Psoas muscle (tissue), 8 donors: ENCODE results near the gene CPTP. TPM values are rescaled to one million over a fixed set of nuclear protein-coding genes. Genes with fewer than 3 reads are reported as not detected.
"Not testable (repeated sequence)": the region's sequence is repeated elsewhere in the genome, so short reads cannot be mapped to it uniquely, and the experiment has no call there.

ENCODE experiments used
- ATAC-seq, 4 donors: fragments of 200-7000 bp; cut with Tn5 transposase; one replicate each; pipeline ENCODE4 v1.9.1; 2020; ENCODE audit warnings: moderate library complexity in 3 of 4, mild to moderate bottlenecking in 2 of 4
- DNase-seq, 2 donors: peaks; one replicate each; pipeline ENCODE4 v3.0.0-alpha.2; 2020
- H3K27ac ChIP-seq: fragments of 200-600 bp; one replicate; pipeline ENCODE4 v1.8.0; 2022
- H3K27me3 ChIP-seq, 3 donors: fragments of 200-600 bp in 1 of 3; one replicate each; pipeline versions ENCODE4 v1.6.1 to v1.8.0; 2013 to 2022; ENCODE audit warnings: low read length in 2 of 3, mild to moderate bottlenecking in 2 of 3, moderate library complexity in 1 of 3; ENCODE audit not compliant: insufficient read depth in 3 of 3
- H3K36me3 ChIP-seq, 2 donors: fragments of 200-600 bp in 1 of 2; one replicate each; pipeline versions ENCODE4 v1.6.1 to v1.8.0; 2013 to 2022; ENCODE audit warnings: low read depth in 1 of 2, mild to moderate bottlenecking in 1 of 2, moderate library complexity in 1 of 2; ENCODE audit not compliant: insufficient read depth in 1 of 2
- H3K4me1 ChIP-seq: fragments of 200-600 bp; one replicate; pipeline ENCODE4 v1.8.0; 2022
- H3K4me3 ChIP-seq: fragments of 200-600 bp; one replicate; pipeline ENCODE4 v1.8.0; 2022; ENCODE audit warnings: mild to moderate bottlenecking
- H3K9me3 ChIP-seq: fragments of 200-600 bp; one replicate; pipeline ENCODE4 v1.8.0; 2022
- WGBS, 3 donors: extraction: QIAGEN DNeasy Blood & Tissue Kit; methylation state at CpG; one replicate each; pipeline versions ENCODE4 v1.1.6 to v1.1.7; 2013; 5-methylcytosine and 5-hydroxymethylcytosine counted together
- intact Hi-C, 2 donors: fragments of 100-400 bp; cut with DNase I; formaldehyde crosslinking; loops; one replicate each; pipeline versions ENCODE4 v1.11.0 to v1.14.2; 2022
- polyA plus RNA-seq, 3 donors: library from polyadenylated mRNA; stranded (reverse); fragments of 200-250 nt; gene quantifications; one replicate each; pipeline ENCODE4 v1.2.3, GENCODE V29; 2013
- total RNA-seq, 4 donors: library from RNA; stranded (reverse); fragmentation: NEBNext Ultra II Directional in 2 of 4; extraction: Animal tissue kit (Norgen Biotek cat#: 25700) in 2 of 4; gene quantifications; one replicate each; pipeline versions ENCODE4 v1.2.1 to v1.2.4, GENCODE V29; 2021 to 2023
- TF ChIP-seq, protein P1 (sequence below): fragments of 200-600 bp; IDR thresholded peaks from one replicate; pipeline ENCODE4 v1.8.0; 2022; ENCODE audit warnings: antibody characterized with exemption
- donor health status: healthy with polysubstance abuse.
- donor health status: DM: no; HTN: no; CAD: no; lungs with moderate emphysema.
- donor health status: Bipolar disorder and iron deficiency.
- donor health status: healthy.
- donor health status: DM: yes; HTN: yes; CAD: no.
- donor health status: DM: no; HTN: no; CAD: no.
- donor health status: DM: no; HTN: no; CAD: no.
- donor health status: DM: yes; HTN: yes; CAD: no.

CPTP gene
- total and polyA plus RNA-seq, 7 donors = 18.2 to 39.5 (median 31.3) TPM

DNA sequence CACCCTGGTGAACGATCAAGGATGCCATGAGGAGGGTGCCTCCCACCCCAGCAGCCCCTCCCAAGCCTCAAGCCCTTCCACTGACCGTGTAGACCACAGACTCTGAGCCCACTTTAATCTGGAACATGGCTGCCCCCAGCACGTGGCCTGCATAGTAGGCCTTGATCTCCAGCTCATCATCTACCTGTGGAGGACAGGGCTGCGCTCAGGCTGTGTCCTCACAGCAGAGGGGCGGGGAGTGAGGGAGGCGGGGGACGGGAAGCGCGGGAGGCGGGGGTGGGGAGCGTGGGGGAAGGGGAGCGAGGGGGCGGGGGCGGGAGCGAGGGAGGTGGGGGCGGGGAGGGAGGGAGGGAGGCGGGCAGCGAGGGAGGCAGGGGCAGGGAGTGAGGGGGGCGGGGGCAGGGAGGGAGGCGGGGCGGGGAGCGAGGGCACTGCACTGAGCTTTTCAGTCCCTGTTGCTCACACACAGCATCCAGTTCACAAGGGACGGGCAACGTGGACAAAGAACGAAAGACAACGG, 9.1 kb upstream of the CPTP start:
- DNase-seq (no peak), ATAC-seq (no peak)
- H3K27ac ChIP-seq = no peak overlapping the region
- H3K27me3 ChIP-seq = no peaks in the 10 kb centered on the region
- peaks cover 24% of the 10 kb centered on the region for H3K4me1 ChIP-seq
- WGBS, 3 donors = 65 to 82% (median 70%) methylated on average over 11 to 22 of the region's 26 CpGs
- H3K36me3 ChIP-seq = peaks cover 7 to 89% of the 10 kb centered on the region in 2 donors
- no peaks in the 10 kb centered on the region for H3K9me3 ChIP-seq
- H3K4me3 ChIP-seq = no peak overlapping the region
- TF ChIP-seq, protein P1, sequence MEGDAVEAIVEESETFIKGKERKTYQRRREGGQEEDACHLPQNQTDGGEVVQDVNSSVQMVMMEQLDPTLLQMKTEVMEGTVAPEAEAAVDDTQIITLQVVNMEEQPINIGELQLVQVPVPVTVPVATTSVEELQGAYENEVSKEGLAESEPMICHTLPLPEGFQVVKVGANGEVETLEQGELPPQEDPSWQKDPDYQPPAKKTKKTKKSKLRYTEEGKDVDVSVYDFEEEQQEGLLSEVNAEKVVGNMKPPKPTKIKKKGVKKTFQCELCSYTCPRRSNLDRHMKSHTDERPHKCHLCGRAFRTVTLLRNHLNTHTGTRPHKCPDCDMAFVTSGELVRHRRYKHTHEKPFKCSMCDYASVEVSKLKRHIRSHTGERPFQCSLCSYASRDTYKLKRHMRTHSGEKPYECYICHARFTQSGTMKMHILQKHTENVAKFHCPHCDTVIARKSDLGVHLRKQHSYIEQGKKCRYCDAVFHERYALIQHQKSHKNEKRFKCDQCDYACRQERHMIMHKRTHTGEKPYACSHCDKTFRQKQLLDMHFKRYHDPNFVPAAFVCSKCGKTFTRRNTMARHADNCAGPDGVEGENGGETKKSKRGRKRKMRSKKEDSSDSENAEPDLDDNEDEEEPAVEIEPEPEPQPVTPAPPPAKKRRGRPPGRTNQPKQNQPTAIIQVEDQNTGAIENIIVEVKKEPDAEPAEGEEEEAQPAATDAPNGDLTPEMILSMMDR = no peak
- intact Hi-C loops = no loop called here

- H3K9me3 ChIP-seq, ATAC-seq, DNase-seq, H3K27me3 ChIP-seq, H3K4me3 ChIP-seq, H3K27ac ChIP-seq, intact Hi-C loops: not testable (repeated sequence)
- peaks cover 29% of the 10 kb centered on the region for H3K4me1 ChIP-seq
- H3K36me3 ChIP-seq = peaks cover 7 to 85% of the 10 kb centered on the region in 2 donors
- WGBS, 3 donors = 92 to 93% (median 92%) methylated on average over 8 of the region's 8 CpGs
Observed at GRCh38 chr1:1316199-1316598, 8.4 kb upstream of the CPTP start.

DNA sequence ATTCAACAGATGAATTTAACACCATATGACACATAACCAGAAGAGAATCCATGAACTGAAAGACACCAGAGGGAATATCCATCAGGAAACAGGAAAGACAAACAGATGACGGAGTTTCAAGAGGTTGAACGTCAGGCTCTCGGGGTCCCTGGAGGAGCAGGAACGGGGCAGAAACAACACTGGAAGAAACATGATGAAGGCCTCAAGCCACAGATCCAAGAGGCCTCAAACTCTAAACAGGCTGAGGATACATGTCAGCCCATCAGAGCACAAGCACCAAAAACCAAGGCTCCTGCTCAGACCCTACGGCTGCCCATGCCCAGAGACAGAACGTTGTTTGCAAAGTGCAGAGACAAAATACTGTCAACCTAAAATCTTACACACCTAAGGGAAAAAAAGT, 7.2 kb upstream of the CPTP start:
- Histone ChIP-seq H3K4me1 (peaks cover 40% of the 10 kb centered on the region), H3K27me3 (no peaks in the 10 kb centered on the region), H3K9me3 (no peaks in the 10 kb centered on the region), H3K36me3 (peaks cover 7 to 73% of the 10 kb centered on the region in 2 donors), H3K27ac (peak overlapping the region; percentile 67), H3K4me3 (no peak overlapping the region)
- DNase-seq (no peak), ATAC-seq (no peak)
- intact Hi-C loops = no loop called here
- WGBS, 3 donors = 83 to 85% (median 84%) methylated on average over 6 of the region's 6 CpGs
- TF ChIP-seq, protein P1 = no peak

DNA sequence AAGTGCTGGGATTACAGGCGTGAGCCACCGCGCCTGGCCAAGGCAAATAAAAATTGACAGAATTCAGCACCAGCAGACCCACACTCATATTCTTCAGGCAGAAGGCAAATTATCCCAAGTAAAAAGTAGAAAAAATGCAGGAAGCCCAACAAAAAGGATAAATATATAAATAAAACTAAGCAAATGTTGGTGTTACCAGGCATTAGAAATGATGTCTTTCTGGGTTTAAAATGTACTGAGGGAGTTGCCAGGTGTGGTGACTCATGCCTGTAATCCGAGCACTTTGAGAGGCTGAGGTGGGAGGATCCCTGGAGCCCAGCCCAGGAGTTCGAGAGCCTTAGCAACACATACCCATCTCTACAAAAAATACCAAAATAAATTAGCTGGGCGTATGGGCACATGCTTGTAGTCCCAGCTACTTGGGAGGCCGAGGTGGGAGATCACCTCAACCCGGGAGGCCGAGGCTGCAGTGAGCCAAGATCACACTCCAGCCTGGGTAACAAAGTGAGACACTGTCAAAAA, 6.4 kb upstream of the CPTP start:
- H3K27me3 ChIP-seq = no peaks in the 10 kb centered on the region
- intact Hi-C loops = no loop called here
- H3K4me1 ChIP-seq = peaks cover 46% of the 10 kb centered on the region
- no peak overlapping the region for H3K4me3 ChIP-seq
- peak overlapping the region; percentile 67 for H3K27ac ChIP-seq
- TF ChIP-seq, protein P1 = no peak
- ATAC-seq (peak; percentile 78 to 91 (median 86)), DNase-seq (peak; percentile 88 to 91)
- no peaks in the 10 kb centered on the region for H3K9me3 ChIP-seq
- peaks cover 7 to 65% of the 10 kb centered on the region in 2 donors for H3K36me3 ChIP-seq
- WGBS, 3 donors = 34 to 44% (median 39%) methylated on average over 9 of the region's 9 CpGs

- intact Hi-C loops = no loop called here
- peaks cover 50% of the 10 kb centered on the region for H3K4me1 ChIP-seq
- H3K36me3 ChIP-seq = peaks cover 4 to 57% of the 10 kb centered on the region in 2 donors
- ATAC-seq (no peak), DNase-seq (no peak)
- WGBS, 3 donors = 83 to 89% (median 83%) methylated on average over 36 of the region's 36 CpGs
- H3K27me3 ChIP-seq = no peaks in the 10 kb centered on the region
- TF ChIP-seq, protein P1 = no peak
- H3K27ac ChIP-seq = peak overlapping the region; percentile 67
- H3K9me3 ChIP-seq = no peaks in the 10 kb centered on the region
- H3K4me3 ChIP-seq = no peak overlapping the region
Observed at GRCh38 chr1:1318777-1319645, 5.6 kb upstream of the CPTP start.
